Choroid plexus epithelial cell (primary cell): ENCODE data around the gene SDCCAG8.
A peak's percentile ranks its signal among the peaks of the same experiment; 100 is the strongest.
"Not testable (repeated sequence)": the region's sequence is repeated elsewhere in the genome, so short reads cannot be mapped to it uniquely, and the experiment has no call there.

Experiments
- DNase-seq: peaks from one replicate; pipeline ENCODE4 v3.0.0-alpha.2; 2010; ENCODE audit warnings: low read depth
- H3K4me3 ChIP-seq: 2 replicates; pipeline ENCODE4 v1.5.1; 2011; ENCODE audit warnings: low read depth, mild to moderate bottlenecking, control low read depth, low read length, moderate library complexity
- CTCF ChIP-seq: conservative IDR thresholded peaks from 2 replicates; pipeline ENCODE4 v1.5.1; 2011; ENCODE audit warnings: low read depth, mild to moderate bottlenecking, control low read depth, inconsistent platforms, low read length, moderate library complexity

SDCCAG8 gene

GRCh38 chr1:243255791-243256512 is at the start of gene SDCCAG8:
Gene SDCCAG8, plus strand, starts transcription at chr1:243256041. Its CDS starts 133 bp downstream, at chr1:243256174.
- peak; percentile 100 for DNase-seq
- no peak for TF ChIP-seq CTCF

GRCh38 chr1:243211984-243212383 is 43.9 kb upstream of the SDCCAG8 start:
- DNase-seq, H3K4me3 ChIP-seq: not testable (repeated sequence)

More at GRCh38 chr1:243255791-243256512, at the start of gene SDCCAG8:
- peak within 1 kb of the TSS; percentile 89 for H3K4me3 ChIP-seq

GRCh38 chr1:243213045-243213787 is 42.6 kb upstream of the SDCCAG8 start:
- no peak for TF ChIP-seq CTCF
- H3K4me3 ChIP-seq, result no peak overlapping the region
- DNase-seq, result peak; percentile 82

DNA sequence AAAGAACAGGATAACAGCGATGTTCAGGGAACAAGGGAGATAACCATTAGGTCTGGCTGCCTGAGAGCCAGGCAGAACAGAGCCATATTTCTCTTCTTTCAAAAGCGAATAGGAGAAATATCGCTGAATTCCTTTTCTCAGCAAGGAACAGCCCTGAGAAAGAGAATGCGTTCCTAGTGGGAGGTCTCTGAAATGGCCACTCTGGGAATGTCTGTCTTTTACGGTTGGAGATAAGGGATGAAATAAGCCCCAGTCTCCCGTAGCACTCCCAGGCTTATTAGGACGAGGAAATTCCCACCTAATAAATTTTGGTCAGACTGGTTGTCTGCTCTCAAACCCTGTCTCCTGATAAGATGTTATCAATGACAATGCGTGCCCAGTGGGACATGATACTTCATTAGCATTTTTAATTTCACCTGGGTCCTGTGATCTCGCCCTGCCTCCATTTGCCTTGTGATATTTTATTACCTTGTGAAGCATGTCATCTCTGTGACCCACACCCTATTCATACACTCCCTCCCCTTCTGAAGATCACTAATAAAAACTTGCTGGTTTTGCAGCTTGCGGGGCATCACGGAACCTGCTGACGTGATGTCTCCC is 40.5 kb upstream of the SDCCAG8 start:
- not testable (repeated sequence) for DNase-seq, H3K4me3 ChIP-seq

DNA sequence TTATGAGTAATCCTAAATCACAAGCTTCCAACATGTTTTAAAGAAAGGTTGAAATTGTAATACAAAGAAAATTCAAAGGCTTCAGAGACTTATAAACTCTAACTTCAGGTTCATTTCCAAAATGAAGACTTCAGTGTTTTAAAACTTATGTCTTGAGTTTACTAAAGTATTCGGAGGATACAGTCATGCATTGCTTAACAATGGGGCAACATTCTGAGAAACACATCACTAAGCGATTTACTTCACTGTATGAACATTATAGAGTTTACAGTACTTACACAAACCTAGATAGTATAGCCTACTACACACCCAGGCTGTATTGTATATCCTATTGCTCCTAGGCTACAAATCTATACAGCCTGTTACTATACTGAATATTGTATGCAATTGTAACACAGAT is 39.1 kb upstream of the SDCCAG8 start:
- no peak overlapping the region for H3K4me3 ChIP-seq
- TF ChIP-seq CTCF, result no peak
- peak; percentile 10 for DNase-seq

DNA sequence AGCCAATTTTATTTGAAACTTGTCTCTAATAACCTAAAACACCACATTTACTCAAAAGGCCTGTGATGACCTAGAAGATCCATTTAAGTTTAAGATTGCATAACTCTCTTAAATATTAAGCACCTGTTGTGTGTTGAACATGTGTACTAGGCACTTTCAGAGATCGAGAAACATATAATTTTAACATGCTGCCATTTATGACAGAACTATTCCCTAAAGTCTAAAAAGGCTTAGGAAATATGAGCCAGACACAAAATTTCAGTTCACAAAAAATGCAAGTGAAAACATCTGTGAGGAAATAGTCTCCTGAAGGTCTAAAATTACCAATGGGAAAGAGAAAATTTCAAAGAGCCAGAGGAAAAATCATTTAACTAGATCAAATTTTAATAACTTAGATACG is 38.5 kb upstream of the SDCCAG8 start:
- no peak for TF ChIP-seq CTCF
- DNase-seq, result no peak

GRCh38 chr1:243218059-243218458 is 37.8 kb upstream of the SDCCAG8 start:
- no peak for TF ChIP-seq CTCF
- no peak overlapping the region for H3K4me3 ChIP-seq

More for the DNA sequence above, 38.5 kb upstream of the SDCCAG8 start:
- no peak overlapping the region for H3K4me3 ChIP-seq

GRCh38 chr1:243227622-243228021 is 28.2 kb upstream of the SDCCAG8 start:
- H3K4me3 ChIP-seq, result no peak overlapping the region
- no peak for DNase-seq
- no peak for TF ChIP-seq CTCF

More at GRCh38 chr1:243218059-243218458, 37.8 kb upstream of the SDCCAG8 start:
- DNase-seq, result no peak
